ENCODE data around the gene CLEC19A.

- TF ChIP-seq CTCF (IDR thresholded peaks at IDR 0.05) = no peak
- TF ChIP-seq POLR2A (IDR thresholded peaks at IDR 0.05) = no peak
Observed at GRCh38 chr16:19283637-19284036, 1.9 kb upstream of the CLEC19A start.
